Measurements from ENCODE around the gene THAP5. TPM values are rescaled to one million over a fixed set of nuclear protein-coding genes. Genes with fewer than 3 reads are reported as not detected.

THAP5 gene, protein sequence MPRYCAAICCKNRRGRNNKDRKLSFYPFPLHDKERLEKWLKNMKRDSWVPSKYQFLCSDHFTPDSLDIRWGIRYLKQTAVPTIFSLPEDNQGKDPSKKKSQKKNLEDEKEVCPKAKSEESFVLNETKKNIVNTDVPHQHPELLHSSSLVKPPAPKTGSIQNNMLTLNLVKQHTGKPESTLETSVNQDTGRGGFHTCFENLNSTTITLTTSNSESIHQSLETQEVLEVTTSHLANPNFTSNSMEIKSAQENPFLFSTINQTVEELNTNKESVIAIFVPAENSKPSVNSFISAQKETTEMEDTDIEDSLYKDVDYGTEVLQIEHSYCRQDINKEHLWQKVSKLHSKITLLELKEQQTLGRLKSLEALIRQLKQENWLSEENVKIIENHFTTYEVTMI
- total RNA-seq (2014; rRNA removed; shearing (Covaris generic)): 21.1 and 27.1 TPM in 2 replicates

DNA sequence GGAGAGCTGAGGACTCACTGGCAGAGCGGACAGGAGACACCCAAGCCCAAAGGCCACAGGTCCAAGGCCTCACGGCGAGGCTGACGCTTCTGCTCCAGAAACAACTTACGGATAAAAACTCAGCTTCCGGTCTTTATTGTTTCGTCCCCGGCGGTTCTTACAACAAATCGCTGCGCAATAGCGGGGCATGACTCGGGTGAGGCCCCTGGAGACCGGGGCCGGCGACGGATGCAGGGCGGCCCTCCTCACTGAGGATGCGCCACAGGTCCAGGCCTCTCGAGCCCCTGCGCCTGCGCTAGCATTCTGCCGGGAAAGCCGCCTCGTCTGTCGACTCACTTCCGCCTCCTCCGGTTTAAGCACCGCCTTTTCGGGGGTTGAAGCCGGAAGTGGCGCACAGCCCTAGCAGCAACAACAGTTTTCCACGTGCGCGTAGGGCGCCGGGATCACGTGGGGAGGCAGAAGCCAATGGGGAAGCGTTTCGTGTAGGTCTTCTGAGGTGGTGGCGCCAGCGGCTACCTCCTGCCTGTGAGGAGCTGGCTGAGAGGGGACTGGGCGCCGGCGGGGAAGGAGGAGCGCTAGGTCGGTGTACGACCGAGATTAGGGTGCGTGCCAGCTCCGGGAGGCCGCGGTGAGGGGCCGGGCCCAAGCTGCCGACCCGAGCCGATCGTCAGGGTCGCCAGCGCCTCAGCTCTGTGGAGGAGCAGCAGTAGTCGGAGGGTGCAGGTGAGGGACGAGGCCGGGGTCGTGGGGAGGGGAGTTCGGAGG, at the start of gene THAP5, which contains the start of gene DNAJB9:
Gene THAP5 (minus strand): TSS at position 326 of the 765 bp plus-strand sequence. CDS start 137 bp downstream, at position 189.
Gene DNAJB9 (plus strand): TSS at position 494 of the 765 bp plus-strand sequence. CDS start 1,853 bp downstream, outside the sequence.
- peak; percentile 100 for DNase-seq (ENCODE audit: low spot score)

DNA sequence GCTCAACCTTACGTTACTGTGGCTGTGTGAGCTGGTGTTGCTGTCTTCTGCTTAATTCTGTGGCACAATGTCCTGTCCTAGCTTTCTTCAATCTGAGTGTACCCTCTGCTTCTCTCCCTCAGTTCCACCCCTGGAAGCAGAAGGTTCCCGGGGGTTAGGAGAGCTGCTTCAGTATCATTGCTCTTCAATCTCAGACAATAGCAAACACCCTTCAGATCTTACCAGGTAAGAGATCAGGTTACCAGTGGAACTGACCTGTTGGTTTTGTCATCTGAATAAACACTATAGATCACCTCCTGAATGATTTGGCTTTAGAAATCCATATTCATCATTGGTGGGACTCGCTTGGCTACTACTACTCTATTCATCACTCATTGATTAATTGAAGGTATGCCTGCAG, 48.5 kb upstream of the THAP5 start:
- no peak for DNase-seq (ENCODE audit: low spot score)

DNA sequence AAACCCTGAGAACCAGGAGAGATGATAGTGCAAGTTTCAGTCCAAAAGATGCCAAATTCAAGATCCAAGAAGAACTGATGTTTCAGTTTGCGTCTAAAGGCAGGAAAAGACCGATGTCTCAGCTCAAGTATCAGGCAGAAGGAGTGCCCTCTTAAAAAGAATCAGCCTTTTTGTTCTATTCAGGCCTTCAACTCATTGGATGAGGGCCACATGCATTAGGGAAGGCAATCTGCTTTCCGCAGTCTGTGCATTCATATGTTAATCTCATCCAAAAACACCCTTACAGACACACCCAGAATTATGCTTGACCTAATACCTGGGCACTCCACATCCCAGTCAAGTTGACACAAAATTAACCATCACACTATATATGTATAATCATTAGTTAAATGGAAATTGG, 45.4 kb upstream of the THAP5 start:
- DNase-seq (ENCODE audit: low spot score): no peak

DNA sequence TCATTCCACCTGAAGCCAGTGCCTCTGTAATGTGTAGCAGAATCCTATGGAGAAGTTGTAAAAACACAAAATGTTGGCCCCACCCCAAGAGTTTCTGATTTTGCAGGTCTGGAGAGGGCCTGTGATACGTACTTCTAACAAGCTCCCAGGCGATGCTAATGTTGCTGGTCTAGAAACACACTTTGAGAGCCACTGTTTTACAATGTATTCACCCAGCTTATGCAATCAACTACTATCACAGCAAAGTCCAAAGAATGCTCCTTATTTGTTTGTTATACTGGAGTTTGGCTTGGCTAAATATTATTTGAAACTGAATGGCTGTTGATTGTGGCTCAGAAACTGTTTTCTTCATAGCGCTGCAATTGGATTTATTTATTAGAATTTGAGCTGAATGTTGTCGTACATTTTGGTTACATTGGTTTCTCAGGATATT, 44.5 kb upstream of the THAP5 start:
- DNase-seq (ENCODE audit: low spot score): no peak

DNA sequence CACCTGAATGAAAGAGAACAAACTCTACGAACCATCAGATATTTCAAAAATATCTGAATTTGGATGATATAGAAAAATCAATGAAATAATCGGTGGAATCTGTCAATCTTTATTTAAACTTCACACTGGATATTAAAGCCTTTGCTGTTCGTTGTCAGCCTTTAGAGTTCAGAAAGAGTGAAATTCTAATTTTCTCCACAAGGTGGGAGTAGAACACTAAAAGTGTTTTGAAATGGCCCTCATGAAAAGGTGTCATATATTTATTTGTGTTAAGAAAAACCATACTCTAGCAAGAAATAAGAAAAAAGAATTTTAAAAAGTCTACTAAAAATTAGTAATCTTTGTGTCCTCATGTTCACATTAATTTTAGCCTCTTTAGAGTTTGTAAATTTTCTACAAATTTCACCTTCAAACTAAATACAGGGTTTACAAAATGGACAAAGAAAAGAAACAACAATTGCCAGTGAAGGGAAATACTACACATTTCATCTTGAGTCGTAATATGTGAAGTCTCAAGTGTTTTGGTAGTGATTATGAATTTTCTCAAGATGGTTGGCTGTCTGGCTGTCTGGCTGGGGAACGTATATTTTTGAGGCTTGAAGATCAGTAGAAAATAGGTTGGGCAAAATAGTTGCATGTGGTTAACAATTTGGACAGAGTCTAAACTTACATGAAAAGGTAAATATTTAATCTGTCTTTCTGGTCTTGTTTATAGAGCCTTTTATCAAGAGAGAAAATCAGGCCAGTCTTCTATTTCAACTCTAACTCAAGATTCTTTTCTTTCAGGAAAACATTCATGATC, 43.8 kb upstream of the THAP5 start:
- DNase-seq (ENCODE audit: low spot score): peak; percentile 34

DNA sequence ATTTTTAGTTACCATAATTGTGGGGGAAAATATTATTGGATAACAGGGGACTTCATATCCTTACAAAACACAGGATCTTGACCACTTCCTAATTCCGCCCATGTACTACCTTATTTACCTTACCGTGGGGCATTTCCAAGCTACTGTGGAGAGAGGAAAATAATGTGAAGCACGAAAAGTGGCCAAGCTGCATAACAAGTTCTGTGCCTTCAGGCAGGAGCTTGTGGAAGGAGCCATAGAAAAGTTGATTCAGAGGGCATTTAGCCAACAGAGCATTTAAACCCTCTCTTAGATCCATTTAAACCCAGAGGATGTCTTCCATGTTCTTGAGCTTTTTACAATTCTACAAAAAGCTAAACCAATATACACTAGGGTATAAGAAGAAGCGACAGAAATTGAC, 41.8 kb upstream of the THAP5 start:
- DNase-seq (ENCODE audit: low spot score): no peak

GRCh38 chr7:108609643-108610042, 40.1 kb upstream of the THAP5 start:
- no peak for DNase-seq (ENCODE audit: low spot score)

DNA sequence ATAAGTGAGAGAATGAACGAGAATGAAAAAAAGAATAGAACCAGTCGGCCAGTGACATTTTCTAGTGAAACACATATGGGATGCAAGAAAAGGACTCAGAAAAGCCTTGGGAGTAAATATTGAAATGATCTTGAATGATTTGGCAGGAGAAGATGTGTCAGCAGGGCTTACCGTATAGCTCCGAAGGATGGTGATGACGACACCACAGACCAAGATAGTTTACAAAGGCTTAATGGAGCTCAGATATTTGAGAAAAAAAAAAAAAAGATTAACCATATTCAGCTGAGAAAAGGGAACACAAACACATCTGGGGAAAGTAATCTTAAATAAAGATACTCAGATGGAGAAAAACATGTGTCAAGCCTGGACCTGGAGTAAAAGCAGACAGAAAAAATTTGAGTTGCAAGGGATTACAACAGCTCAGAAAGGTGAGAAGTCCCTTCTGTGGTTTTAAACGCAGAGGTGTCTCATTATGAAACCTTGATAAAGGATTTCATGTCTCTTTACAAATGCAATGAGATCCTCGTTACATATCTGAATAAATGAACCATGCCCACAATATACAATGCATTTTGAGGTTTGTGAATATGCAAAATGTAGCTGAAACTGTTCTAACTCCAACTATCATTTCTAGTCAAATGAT, 36.2 kb upstream of the THAP5 start:
- DNase-seq (ENCODE audit: low spot score): no peak

GRCh38 chr7:108604307-108605077, 35.0 kb upstream of the THAP5 start:
- DNase-seq (ENCODE audit: low spot score): no peak

- no peak for DNase-seq (ENCODE audit: low spot score)
Observed at GRCh38 chr7:108603656-108604306, 34.3 kb upstream of the THAP5 start.

DNA sequence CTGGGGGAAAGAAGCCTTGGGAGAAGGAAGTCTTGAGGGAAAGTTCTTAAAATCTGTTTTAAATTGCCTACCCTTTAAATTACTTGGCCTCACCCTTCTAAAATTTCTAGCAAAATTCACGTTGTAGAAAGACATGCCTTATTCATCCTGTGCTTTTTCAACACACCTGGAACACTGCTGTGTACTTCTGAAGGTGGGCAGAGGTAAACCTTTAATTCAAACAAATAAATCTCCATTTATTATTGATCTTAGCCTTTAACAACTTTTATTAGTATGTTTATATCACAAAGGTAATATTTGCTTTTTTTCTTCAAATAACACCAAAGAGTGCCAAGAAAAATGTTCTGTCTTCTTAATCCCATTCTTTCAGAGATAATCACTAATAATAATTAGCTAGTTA, 30.9 kb upstream of the THAP5 start:
- DNase-seq (ENCODE audit: low spot score): no peak

- DNase-seq (ENCODE audit: low spot score): no peak
Observed at GRCh38 chr7:108598914-108599580, 29.5 kb upstream of the THAP5 start.

- DNase-seq (ENCODE audit: low spot score): no peak
Observed at GRCh38 chr7:108598153-108598552, 28.6 kb upstream of the THAP5 start.

- no peak for DNase-seq (ENCODE audit: low spot score)
Observed at GRCh38 chr7:108596560-108596959, 27.1 kb upstream of the THAP5 start.

GRCh38 chr7:108592646-108593201, 23.2 kb upstream of the THAP5 start:
- peak; percentile 27 for DNase-seq (ENCODE audit: low spot score)

DNA sequence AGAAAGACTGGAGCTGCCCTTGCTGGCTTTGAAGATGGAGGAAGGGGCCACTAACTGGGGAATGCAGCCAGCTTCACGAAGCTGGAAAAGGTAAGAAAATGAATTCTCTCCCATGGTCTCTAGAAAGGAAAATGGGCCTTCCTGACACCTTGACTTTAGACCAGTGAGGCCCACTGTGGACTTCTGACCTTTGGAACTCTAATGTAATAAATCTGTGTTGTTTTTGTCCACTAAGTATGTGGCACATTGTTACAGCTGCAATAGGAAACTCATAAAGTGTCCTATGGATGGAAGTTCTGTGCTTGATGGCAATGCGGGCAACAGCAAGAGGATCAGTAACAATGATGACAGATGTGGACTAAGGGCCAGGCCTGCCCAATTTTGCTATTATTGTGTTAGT, 21.1 kb upstream of the THAP5 start:
- no peak for DNase-seq (ENCODE audit: low spot score)

DNA sequence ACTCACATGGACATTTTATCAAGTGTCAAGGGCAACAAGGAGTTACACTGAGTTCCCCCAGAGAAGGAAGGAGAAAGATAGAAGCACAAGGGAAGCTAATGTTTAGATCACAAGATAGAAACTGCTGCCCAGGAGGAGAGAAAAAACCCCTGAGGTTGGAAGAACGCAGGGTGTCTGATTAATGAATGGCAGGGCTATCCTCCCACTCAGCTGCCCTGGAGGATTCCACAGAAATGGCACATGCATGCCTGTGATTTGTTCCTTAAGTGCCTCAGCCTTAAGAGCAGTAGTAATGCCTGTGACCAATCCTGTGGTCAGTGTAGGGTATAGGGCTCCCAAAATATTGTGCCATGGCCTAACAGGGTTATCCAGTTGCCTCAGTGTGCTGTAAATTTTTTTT, 20.4 kb upstream of the THAP5 start:
- no peak for DNase-seq (ENCODE audit: low spot score)

- DNase-seq (ENCODE audit: low spot score): no peak
Observed at GRCh38 chr7:108589199-108589598, 19.7 kb upstream of the THAP5 start.

- no peak for DNase-seq (ENCODE audit: low spot score)
Observed at GRCh38 chr7:108586274-108586710, 16.8 kb upstream of the THAP5 start.

Measured in H4 (cell line).